Activated CD8-positive, alpha-beta memory T cell treated with anti-CD3 and anti-CD28 coated beads, Interleukin-2, amount 50 U/mL, for 4 hours (primary cell): Measurements from ENCODE around the gene AKAP10.
A peak's percentile ranks its signal among the peaks of the same experiment; 100 is the strongest.
"Not testable (repeated sequence)": the region's sequence is repeated elsewhere in the genome, so short reads cannot be mapped to it uniquely, and the experiment has no call there.

ENCODE experiments used
- DNase-seq: peaks from one replicate; pipeline ENCODE4 v3.0.0-alpha.2; 2020

Gene AKAP10

DNA sequence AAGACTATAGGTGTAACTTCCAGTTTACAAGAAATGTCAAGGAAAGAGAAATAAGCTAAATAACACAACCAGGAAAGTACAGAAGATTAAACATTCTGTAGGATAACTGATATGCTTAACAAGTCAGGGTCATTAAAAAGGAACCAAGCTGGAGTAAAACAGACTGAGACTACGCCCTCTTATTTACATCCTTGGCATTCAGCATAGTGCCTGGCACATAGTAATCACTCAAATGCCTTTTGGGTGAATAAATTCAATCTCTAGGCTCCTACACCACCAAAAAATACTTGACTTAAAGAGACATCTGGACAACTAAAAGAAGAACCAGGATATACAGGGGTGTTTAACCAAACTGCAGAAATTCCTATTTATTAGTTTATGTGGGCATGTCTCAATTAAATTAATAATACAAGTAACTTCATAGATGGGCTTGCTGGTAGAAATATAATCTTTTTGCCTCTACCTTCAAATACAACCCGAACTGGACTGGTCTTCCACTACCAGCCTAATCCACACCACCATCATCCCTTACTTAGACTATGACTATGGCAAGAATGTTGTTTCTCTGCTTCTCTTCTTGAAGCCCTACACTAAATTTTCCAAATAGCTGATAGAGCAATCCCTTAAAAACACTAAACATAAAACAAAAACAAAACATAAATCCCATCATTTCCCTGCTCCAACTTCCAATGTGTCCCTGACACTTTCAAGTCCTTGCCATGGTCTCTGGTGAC lies 62.2 kb downstream of the AKAP10 start:
- no peak for DNase-seq

DNA sequence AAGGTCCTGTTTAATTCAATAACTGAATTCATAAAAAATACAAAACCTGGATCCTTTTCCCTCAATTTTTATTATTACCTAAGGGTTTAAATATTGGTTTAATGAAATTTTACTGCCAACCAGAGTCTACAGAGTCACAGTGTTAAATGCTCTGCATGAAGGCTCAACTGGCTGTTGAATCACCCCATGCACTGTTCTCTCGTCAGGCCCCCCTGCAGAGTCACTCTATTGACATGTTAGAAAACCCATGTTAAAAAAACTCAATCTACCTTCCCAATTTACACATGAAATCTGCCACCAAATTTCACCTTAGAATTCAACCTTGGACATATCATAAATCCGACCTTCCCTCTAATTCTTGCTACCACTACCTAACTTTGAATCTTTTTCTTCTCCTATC lies 66.6 kb downstream of the AKAP10 start:
- no peak for DNase-seq

DNA sequence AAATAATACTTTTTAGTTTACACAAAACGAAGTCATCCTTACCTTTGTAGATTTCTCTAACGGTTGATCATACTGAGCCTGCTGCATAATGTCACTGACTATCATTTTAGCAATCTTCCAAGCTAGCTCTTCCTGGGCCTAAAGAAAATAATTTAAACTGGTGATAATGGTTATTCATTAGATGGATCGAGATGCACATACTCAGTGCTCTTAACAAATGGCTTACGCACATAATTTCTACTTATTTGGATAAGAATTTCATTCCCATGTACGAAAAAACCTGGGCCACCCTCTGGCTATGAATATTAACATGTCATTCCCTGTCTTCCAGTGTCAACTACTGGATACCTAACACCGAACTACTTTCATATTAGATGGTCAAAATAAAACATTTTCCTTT lies 68.5 kb downstream of the AKAP10 start:
- no peak for DNase-seq

DNA sequence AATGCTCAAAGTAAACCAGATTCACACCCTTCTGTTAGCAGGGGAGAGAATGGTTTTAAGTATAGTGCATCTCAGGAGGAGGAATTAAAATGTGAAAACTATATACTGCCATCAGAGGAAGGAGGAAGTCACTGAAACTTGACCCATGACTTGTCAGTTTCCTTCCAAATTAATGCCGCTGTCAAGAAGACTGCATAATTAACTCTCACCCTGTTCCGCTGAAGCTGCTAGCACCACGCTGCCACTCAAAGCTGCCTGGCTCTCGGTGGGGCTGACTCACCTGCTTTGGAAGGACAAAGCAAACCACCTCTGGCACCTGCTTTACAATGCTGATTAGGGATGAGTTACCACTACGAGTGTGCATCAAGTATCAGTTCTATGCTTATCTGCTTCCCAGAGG lies 72.1 kb downstream of the AKAP10 start:
- DNase-seq: no peak

DNA sequence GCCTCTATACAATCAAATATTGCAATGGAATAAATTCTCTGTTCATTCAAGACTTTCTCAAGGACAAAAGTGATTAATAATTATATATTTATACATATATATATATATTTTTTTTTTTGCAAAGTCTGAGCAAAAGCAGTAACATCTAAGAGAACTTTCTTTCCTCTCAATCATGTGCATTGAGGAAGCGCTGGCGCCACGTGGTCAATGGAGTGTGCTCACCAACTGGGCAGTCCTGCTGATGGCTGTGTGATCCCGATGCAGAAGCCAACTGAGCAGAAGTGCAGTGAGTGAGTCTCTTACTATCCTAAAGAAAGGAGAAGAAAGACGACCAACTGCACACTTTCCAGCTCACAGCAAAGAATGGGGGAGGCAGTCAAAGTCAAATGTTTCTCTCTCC lies 72.7 kb downstream of the AKAP10 start:
- no peak for DNase-seq

DNA sequence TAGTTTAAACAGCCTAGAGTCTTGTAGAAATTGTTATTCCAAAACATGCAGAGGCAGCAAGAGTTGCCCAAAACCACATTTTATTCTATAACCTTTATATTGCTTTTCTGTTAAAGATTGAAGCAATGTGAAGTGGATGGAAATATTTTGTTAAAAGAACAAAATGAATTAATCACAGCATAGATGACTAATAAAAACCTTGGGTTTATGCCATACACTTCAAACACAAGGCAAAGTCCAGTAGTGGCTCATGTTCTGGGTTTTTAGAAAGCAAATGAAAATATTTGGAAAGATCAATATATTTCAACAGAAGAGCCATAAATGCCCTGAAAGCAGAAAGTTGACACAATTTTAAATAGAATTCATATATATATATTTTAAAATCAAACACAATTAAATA lies 73.2 kb downstream of the AKAP10 start:
- DNase-seq: no peak

DNA sequence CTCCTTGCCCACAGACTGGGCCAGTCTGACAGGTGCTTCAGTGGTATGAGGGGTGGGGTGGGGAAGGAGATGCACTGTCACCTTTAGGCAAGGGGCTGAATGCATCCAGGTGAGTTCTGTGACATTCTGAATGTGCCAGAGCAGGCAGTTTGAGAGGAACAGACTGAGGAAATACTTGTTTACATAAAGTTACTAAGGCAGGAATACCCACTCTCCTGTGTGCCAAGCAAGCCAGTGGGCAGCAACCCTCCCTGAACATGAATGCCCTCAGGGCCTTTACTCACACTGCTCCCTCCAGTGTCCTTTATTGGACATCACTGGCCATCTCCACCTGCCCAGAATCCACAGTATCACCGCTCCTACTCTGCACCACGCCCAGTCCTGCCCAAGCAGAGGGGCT lies 76.8 kb downstream of the AKAP10 start:
- DNase-seq: no peak

DNA sequence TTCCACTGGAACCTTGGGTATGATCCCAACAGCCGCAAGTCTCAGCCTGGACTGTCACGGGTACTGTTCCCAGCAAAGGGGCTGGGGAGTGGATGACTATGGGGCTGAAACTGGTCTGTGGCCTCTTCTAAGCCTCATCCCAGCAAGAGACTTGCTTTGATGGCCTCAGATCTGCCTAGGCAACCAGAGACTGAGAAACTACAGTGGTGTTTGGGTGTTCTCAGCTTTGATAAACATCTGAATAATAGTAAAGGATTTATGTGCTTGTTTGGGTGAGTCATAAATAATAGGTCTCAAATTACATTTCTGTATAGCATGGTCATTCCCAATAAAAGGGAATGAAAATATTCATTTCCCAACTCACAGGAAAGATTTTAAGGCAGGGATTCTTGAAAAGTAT lies 79.7 kb downstream of the AKAP10 start:
- DNase-seq: no peak

DNA sequence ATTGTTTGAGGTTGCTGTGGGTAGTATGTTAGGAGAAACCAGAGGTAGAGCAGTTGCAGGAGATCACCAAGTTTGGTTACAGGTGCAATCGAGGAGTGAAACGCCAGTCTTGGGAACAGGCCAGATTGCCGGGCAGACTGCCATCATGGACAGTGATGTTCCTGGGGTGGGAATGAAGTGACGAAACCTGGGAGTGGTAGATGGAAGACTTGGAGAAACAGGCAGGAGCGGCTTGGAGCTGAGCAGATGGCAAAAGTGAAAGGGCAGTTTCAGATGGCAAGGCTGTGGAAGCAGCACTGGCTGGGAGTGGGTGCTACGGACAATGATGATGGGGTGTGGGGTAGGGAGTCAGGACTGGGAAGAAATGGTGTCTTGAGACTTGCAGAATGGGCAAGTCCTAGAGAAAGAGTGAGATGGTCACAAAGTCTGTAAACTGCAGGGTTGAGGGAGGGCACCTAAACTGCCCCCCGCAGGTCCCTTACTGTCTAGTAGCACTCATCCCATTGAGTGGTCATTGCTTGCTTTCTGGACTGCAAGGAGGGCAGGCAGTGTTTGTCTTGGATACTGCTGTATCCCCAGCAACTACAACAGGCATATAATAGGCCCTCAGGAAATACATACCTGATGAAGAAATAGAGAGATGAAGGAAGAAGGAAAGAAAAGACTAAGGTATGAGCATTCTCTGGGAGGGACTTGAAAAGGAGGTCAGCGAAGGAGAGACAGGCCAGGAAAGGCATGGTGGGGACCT lies 80.4 kb downstream of the AKAP10 start:
- DNase-seq: no peak

DNA sequence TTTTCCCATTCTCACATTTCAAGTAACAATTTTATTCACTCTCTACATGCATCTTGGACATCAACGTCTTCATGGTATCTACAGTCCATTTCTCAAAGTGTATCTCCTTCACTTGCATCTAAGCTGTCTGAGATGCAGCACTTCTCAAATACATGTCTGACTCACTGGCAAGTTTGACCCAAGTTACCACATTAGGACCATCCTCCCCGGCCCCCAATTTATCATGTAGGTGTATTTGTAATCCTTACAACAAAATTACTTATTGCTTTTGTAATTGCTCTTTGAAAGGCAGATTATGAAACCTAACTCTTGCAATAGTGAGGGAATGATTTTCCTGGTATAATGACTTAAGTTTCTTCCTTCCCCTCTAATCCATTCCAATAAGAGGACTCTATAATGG lies 80.9 kb downstream of the AKAP10 start:
- DNase-seq: no peak

DNA sequence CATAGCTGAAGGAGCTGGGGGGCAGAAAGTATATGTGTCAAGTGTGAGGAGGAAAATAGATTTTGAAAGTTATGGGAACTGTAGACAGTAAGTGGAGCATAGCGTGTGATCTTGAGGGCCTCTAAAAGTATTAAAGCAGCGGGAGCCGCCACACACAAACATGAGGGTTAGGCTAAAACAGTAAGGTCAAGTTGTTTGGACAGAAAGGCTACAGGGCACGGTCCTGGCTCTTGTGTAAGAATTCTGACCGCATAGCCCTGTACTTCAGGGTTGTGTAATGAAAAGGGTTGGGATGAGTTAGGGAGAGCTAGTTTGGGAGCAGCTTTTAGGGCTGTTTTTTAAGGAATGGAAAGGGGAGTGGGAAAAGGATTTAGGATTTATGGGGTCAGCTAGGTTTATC lies 87.1 kb downstream of the AKAP10 start:
- DNase-seq: not testable (repeated sequence)

DNA sequence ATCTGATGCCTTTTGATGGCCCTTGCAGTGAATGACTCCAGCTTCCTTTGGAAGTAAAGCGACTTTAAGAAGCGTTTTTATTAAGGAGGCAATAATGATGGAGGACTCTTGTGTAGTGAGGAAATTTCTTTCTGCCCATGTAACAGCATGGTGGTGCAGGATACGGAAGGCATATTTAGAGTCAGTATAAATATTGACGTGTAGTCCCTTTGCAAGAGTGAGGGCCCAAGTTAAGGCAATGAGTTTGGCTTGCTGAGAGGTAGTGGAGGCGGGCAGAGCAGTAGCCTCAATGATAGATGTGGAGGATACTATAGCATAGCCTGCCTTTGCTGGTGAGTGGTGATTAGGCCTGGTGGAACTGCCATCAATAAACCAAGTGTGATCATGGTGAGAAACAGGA lies 87.6 kb downstream of the AKAP10 start:
- DNase-seq: not testable (repeated sequence)

DNA sequence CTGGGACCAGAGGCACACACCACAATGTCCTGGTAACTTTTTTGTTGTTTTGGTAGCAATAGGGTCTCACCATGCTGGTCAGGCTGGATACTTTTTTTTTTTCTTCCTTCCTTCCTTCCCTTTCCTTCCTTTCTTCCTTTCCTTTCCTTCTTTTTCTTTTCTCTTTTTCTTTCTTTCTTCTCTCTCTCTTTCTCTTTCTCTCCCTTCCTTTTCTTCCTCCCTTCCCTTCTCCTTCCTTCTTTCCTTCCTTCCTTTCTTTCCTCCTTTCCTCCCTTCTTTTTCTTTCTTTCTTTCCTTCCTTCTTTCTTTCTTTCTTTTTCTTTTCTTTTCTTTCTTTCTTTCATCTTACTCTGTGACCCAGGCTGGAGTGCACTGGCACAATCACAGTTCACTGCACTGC lies 91.5 kb downstream of the AKAP10 start:
- DNase-seq: no peak

DNA sequence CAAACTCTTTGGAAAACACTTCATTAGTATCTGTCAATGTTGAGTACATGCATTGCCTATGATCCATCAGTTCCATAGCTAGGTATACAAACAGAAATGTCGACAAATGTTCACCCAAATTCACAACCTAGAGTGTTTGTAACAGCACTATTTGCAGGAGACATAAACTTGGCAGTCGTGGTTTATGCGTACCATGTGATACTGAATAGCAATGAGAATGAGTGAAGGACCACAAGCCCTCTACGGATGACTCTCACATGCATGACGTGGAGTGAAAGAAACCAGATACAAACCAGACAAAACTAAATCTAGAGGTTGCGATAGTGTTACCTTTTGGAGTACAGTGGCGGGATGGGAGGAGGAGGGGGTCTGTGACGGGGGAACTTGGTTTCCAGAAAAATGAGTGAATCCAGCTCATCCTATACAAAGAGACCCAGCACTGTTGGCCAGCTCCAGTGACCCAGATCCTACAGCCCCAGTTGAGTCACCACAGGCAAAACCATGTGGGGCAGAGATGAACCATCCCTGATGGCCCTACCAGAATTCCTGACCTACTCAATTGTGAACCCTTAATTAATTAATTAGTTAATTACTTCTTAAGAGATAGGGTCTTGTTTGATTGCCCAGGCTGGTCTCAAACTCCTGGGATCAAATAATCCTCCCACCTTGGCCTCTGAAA lies 94.0 kb downstream of the AKAP10 start:
- no peak for DNase-seq

DNA sequence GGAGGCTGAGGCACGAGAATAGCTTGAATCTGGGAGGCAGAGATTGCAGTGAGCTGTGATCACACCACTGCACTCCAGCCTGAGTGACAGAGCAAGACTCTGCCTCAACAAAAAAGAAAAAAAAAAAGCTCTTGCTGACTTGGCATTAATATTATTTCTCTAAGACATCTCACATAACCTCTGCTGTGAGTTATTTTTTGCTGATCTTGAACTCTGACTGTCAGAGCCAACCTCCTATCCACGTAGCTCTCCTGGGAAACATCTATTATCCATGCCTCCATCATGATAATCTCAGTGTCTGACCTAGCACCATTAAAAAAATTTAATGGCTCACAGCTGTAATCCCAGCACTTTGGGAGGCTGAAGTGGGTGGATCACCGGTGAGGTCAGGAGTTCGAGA lies 97.2 kb downstream of the AKAP10 start:
- DNase-seq: no peak

DNA sequence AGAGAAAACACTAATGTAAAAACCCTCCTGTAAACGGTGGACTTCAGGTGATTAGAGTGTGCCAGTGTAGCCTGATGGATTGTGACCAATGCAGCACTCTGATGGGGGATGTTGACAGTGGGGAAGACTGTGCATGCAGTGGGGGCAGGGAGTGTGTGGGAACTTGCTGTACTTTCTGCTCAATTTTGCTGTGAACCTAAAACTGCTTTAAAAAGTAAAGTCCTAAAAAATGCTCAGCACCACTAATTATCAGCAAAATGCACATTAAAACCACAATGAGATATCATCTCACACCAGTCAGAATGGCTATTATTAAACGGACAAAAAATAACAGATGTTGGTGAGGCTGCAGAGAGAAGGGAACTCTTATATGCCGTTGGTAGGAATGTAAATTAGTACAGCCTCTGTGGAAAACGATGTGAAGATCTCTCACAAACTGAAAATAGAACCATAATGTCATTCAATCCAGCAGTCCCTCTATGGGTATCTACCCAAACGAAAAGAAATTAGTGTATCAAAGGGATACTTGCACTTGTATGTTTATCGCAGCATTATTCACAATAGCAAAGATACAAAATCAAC lies 100.2 kb downstream of the AKAP10 start:
- DNase-seq: no peak

DNA sequence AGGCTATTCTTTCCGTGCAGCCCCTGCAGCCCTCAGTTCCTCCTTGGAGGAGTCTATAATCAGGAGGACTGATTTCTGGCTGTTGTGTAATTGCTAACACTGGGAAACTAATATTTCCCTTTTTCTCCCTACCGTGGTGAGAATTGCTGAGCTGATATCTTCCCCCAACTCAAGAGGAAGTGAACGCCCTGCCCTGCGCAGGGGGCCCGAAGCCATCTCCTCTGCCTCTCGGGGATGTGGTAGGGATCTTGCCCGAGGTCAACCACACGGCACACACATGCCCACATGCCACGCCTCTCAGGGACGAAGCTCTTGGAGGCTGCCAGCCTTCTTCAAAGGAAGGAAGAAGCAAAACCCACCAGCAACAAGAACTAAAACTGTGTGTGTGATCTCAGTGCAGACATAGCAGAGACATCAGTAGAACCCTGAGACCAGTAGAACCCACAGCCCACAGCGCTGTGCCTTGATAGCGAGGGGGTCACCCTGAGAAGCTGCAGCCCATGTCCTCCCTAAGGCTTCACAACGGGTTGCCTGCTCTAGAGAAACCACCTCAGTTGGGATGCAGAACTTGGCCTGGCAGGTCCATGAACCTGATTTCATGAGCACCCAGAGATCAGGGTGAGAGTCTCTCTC lies 101.0 kb downstream of the AKAP10 start:
- no peak for DNase-seq

DNA sequence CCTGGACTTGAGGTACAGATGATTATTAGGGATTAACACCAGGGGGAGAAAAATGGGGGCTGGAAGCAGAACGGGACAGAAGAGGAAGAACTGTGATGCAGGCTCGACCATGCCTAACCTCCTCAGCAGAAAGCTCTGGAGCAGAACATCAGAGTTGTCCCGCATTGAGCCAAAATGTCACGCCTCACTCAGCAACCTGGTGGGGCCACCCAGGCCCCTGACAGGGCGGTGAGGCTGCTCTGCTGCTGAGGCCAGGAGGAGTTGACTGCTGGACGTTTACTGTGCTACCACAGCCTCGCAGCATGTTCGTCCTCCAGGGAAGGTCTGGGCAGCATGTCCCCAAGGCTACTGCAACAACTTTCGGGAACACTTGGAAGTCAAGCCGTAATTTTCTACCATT lies 103.4 kb downstream of the AKAP10 start:
- no peak for DNase-seq

DNA sequence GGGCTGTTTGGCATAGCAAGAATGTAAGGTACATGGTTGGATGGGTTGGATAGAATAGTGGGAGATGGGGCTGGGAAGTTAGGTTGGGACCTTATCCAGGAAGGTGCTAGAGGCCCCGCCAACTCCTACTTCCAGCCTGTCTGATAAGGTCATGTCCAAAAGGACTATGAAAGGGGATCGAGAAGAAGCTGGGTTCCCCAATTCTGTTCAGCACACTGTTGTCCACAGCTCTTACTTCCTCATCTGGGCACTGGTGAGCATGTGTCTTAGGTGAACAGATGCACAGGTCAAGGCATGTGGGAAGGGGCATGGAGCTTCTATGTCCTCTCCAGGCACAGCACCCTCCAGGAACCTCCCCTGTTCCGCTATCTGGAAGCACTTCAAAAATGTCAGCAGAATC lies 104.3 kb downstream of the AKAP10 start:
- no peak for DNase-seq

DNA sequence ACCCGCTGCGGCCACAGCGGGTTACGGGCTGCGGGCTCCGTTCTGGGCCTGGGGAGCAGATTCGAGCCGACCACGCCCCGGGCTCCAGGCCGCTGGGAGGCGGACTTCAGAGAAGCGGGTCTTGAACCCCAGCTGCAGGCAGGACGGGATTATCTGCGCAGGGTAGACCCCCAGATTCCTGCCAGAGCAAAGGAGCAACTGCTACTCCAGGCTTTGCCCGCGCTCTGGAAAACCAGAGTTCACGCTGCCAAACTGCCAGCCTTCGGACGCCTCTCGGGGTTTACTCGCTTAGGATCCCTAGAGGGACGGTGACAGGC lies 109.6 kb downstream of the AKAP10 start:
- peak; percentile 17 for DNase-seq

DNA sequence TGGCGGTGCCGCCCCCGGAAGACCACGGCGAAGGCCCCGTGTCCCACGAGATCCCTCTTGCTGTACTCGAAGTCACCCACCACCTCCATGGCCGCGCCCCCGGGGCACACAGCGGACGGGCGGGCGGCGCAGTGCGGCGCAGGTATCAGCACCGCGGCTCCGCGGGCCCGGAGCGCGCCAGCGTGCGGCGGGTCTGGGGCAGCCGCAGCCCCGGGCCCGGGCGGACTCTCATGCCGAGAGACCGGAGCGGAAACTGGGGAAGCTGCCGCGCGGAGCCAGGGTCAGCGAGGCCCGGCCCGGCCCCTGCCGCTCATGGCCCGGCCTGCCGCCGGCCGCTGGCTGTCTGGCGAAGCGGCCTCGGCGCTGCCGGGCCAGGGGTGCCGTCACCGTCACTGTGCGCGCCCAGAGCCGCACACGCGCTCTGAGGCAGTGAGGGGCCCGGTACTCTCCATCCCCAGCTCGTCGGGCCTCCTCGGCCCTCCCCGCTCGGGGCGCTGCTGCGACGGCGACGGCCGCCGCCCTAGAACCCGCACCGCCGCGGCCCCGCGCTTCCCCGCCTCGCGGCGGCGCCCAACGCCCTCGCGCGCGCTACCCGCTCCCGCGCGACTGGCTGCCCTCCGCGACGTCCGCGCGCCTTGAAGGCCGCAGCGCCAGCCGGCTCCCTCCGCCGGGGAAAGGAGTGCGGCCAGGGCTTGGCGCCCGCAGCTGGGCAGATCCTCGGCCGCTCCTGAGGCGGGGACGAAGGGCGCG lies 110.1 kb downstream of the AKAP10 start, which contains the start of gene ULK2:
ULK2 (minus strand) TSS at position 608 of the 750 bp plus-strand sequence; CDS start at position 89, 519 bp downstream.
- DNase-seq: peak; percentile 56

DNA sequence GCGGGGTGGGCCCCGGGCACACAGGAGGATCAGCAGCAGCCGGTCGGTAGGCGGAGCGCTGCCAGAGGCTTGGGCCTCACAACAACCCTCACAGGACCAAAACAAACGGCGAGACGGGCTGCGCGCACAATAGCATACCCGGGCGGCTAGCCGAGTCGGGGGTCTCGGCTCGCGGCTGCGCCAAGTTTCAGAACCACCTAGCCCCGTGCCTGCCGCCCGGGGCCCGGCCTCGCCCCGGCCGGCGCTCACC lies 110.6 kb downstream of the AKAP10 start:
- peak; percentile 47 for DNase-seq

DNA sequence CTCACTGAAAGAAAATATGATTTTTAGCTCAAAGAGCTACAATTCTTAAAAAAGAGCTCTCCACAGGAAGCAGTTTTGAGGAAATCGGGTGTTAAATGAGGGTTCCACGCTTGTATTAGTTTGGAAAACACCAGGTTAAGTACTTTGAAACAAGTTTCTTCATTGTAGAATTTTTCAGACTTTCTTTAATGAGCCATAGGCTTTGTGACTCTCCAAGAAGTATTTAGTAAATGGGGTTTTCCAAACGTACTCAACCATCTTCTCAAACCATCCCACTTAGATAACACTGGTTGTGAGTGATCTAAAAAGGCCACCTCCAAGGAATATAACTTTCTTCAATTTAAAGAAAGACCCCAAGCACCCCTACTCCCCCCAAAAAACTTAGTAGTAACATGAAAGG lies 112.6 kb downstream of the AKAP10 start:
- no peak for DNase-seq
